Tibial nerve (tissue), 4 donors: ENCODE results near the gene RBM20. TPM values are rescaled to one million over a fixed set of nuclear protein-coding genes. Genes with fewer than 3 reads are reported as not detected.
A peak's percentile ranks its signal among the peaks of the same experiment; 100 is the strongest.

Experiments
- DNase-seq, 2 donors: peaks; one replicate each; pipeline ENCODE4 v3.0.0-alpha.2; 2019; ENCODE audit warnings: low spot score in 2 of 2
- H3K27ac ChIP-seq, 4 donors: fragments of 200-600 bp; sonication (generic) in 3 of 4; one replicate each; pipeline ENCODE4 v1.5.1; 2017 to 2019; ENCODE audit warnings: mild to moderate bottlenecking in 1 of 4
- H3K27me3 ChIP-seq, 2 donors: fragments of 200-600 bp; sonication (generic) in 1 of 2; one replicate each; pipeline versions ENCODE4 v1.5.1 to v1.6.0; 2017 to 2019
- H3K36me3 ChIP-seq, 3 donors: fragments of 200-600 bp; sonication (generic); one replicate each; pipeline ENCODE4 v1.5.1; 2018 to 2019
- H3K4me1 ChIP-seq, 4 donors: fragments of 200-600 bp; sonication (generic) in 3 of 4; one replicate each; pipeline ENCODE4 v1.5.1; 2017 to 2019
- H3K4me3 ChIP-seq, 4 donors: fragments of 200-600 bp; sonication (generic) in 3 of 4; one replicate each; pipeline ENCODE4 v1.5.1; 2017 to 2019; ENCODE audit warnings: mild to moderate bottlenecking in 1 of 4, moderate library complexity in 1 of 4
- H3K9me3 ChIP-seq, 4 donors: fragments of 200-600 bp; sonication (generic) in 3 of 4; one replicate each; pipeline ENCODE4 v1.5.1; 2017 to 2019
- EP300 ChIP-seq, 2 donors: sonication (generic); formaldehyde crosslinking; IDR thresholded peaks; one replicate each; pipeline ENCODE4 v1.6.1; 2017; ENCODE audit warnings: antibody characterized with exemption in 2 of 2, mild to moderate bottlenecking in 1 of 2
- POLR2A ChIP-seq, 2 donors: fragments of 450-650 bp; IDR thresholded peaks; one replicate each; pipeline ENCODE4 v1.6.1; 2017; ENCODE audit warnings: antibody characterized with exemption in 2 of 2, mild to moderate bottlenecking in 2 of 2, moderate library complexity in 2 of 2
- WGBS, 2 donors: methylation state at CpG; one replicate each; pipeline ENCODE4 v1.1.5; 2018; 5-methylcytosine and 5-hydroxymethylcytosine counted together
- total RNA-seq, 4 donors: library from RNA; depleted of rRNA; stranded (reverse); fragments of >200 nt; gene quantifications; one replicate each; pipeline ENCODE4 v1.1.0, GENCODE V29; 2016
- TF ChIP-seq, protein P1 (sequence below), 5 experiments: fragments of 200-600 bp in 3 of 5; fragments of 450-650 bp in 2 of 5; sonication (generic) in 3 of 5; IDR thresholded peaks; one replicate each; pipeline ENCODE4 v1.5.1; 2016 to 2019; ENCODE audit warnings: antibody characterized with exemption in 5 of 5, mild to moderate bottlenecking in 3 of 5, moderate library complexity in 2 of 5

RBM20 gene
- total RNA-seq, 4 donors from 2014 or later, result 1.3 to 8.7 (median 2.7) TPM

DNA sequence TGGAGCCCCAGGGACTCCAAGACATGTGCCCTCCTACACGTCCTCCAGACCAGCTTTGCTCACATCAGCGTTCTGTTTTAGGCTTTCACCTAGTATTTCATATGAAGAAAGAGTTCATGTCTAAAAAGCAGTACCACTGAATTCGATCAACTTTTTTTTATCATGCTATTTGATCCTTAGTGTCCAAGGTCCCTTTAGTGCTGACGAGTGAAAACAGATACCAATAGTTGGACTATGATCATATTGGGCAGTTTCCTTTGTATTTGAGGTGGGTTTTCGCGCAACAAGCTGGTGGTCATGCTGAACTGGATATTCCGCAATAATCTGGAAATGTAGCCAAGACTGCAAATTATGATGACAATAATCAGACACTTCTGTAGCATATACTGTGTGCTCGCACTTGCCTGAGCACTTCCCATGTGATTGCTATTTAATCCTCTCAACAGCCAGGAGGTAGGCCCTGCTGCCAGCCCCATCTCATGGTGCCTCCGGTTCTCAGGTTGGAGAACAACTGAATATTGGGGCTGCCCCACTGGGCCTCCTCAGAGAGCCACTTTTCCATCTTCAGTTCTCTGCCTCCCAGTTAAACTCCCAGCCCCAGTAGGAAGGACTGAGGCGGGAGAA is 65.9 kb downstream of the RBM20 start:
- WGBS, 2 donors, result 92 to 93% methylated on average over 10 of the region's 10 CpGs
- peaks cover 0 to 8% (median 2%) of the 10 kb centered on the region in 4 donors for H3K4me1 ChIP-seq
- H3K27me3 ChIP-seq, result no peaks in the 10 kb centered on the region
- peak overlapping the region in 1 of 4 donors; percentile 22 for H3K27ac ChIP-seq
- TF ChIP-seq, protein P1, sequence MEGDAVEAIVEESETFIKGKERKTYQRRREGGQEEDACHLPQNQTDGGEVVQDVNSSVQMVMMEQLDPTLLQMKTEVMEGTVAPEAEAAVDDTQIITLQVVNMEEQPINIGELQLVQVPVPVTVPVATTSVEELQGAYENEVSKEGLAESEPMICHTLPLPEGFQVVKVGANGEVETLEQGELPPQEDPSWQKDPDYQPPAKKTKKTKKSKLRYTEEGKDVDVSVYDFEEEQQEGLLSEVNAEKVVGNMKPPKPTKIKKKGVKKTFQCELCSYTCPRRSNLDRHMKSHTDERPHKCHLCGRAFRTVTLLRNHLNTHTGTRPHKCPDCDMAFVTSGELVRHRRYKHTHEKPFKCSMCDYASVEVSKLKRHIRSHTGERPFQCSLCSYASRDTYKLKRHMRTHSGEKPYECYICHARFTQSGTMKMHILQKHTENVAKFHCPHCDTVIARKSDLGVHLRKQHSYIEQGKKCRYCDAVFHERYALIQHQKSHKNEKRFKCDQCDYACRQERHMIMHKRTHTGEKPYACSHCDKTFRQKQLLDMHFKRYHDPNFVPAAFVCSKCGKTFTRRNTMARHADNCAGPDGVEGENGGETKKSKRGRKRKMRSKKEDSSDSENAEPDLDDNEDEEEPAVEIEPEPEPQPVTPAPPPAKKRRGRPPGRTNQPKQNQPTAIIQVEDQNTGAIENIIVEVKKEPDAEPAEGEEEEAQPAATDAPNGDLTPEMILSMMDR (IDR thresholded peaks at IDR 0.05), result no peak
- TF ChIP-seq POLR2A (IDR thresholded peaks at IDR 0.05) (no peak), EP300 (IDR thresholded peaks at IDR 0.05) (no peak)
- no peaks in the 10 kb centered on the region for H3K36me3 ChIP-seq
- no peak for DNase-seq
- no peak overlapping the region for H3K4me3 ChIP-seq
- H3K9me3 ChIP-seq, result no peaks in the 10 kb centered on the region

DNA sequence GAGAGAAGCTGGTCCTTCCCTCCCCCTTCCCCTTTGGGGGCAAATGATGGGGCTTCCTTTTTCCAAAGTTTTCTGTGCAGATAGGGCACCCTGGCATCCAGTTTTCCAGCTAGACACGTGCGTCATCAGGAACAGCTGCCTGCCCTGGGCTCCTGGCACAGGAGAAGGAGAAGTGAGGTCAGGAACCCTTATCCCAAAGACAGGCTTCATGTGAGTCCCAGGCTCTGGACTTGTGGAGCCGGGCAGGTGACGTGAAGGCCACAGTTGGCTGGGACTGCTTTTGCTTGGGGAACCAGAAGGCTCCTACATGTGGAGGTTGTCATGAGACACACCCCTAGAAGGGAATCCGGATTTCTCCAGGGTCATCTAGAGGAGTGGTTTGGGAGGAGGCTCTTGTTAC is 66.5 kb downstream of the RBM20 start:
- peaks cover 0 to 8% (median 2%) of the 10 kb centered on the region in 4 donors for H3K4me1 ChIP-seq
- no peaks in the 10 kb centered on the region for H3K9me3 ChIP-seq
- no peak overlapping the region for H3K27ac ChIP-seq
- no peaks in the 10 kb centered on the region for H3K27me3 ChIP-seq
- no peak for DNase-seq
- no peak overlapping the region for H3K4me3 ChIP-seq
- TF ChIP-seq EP300 (IDR thresholded peaks at IDR 0.05) (no peak), POLR2A (IDR thresholded peaks at IDR 0.05) (no peak)
- TF ChIP-seq, protein P1 (IDR thresholded peaks at IDR 0.05), result no peak
- 94 to 96% methylated on average over 5 of the region's 5 CpGs for WGBS, 2 donors
- no peaks in the 10 kb centered on the region for H3K36me3 ChIP-seq

DNA sequence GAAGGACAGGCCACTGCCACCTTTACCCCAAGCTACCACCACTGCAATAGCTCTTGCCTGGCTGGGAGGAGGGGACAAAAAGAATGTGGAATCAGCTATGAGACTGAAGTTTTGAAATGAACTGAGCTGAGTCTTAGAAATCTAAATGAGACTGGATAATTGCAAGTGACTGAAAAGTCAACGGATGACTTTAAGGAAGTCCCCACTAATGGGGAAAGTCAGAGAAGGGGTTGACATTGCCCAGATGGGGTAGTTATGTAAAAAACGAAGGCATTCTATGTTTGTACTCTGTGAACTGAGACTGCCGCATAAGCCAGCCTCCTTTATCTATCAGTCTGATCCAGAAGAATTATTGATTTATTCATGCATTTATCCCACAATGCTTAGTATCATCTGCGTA is 67.2 kb downstream of the RBM20 start:
- no peak for DNase-seq
- no peak overlapping the region for H3K27ac ChIP-seq
- no peaks in the 10 kb centered on the region for H3K36me3 ChIP-seq
- H3K4me3 ChIP-seq, result no peak overlapping the region
- 81 to 83% methylated on average over 4 of the region's 4 CpGs for WGBS, 2 donors
- no peaks in the 10 kb centered on the region for H3K27me3 ChIP-seq
- H3K9me3 ChIP-seq, result no peaks in the 10 kb centered on the region
- TF ChIP-seq POLR2A (IDR thresholded peaks at IDR 0.05) (no peak), EP300 (IDR thresholded peaks at IDR 0.05) (no peak)
- TF ChIP-seq, protein P1 (IDR thresholded peaks at IDR 0.05), result no peak
- peaks cover 0 to 8% (median 2%) of the 10 kb centered on the region in 4 donors for H3K4me1 ChIP-seq

DNA sequence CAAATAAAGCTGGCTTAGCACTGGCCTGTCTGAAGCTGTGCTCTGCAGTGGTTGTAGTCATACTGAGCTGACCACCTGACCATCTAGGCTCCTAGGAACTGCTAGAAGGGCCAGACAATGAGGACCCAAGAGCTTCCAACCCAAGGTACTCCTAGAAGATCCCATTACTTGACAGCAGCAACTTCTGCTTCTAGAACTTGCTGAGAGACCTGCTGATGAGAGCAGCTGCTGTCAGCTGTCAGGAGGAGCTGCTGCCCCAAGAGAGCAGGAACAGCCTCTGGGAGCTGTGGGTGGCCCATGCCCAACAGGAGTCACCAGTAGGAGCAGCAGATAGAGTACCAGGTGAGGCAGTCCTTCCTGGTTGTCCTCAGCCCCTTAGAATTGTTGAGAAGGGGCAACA is 70.2 kb downstream of the RBM20 start:
- Histone ChIP-seq H3K9me3 (no peaks in the 10 kb centered on the region), H3K4me1 (no peaks in the 10 kb centered on the region), H3K27ac (no peak overlapping the region), H3K36me3 (no peaks in the 10 kb centered on the region), H3K27me3 (no peaks in the 10 kb centered on the region), H3K4me3 (no peak overlapping the region)
- DNase-seq, result no peak
- TF ChIP-seq POLR2A (IDR thresholded peaks at IDR 0.05), result no peak
- TF ChIP-seq EP300 (IDR thresholded peaks at IDR 0.05), result no peak
- TF ChIP-seq, protein P1 (IDR thresholded peaks at IDR 0.05), result no peak

DNA sequence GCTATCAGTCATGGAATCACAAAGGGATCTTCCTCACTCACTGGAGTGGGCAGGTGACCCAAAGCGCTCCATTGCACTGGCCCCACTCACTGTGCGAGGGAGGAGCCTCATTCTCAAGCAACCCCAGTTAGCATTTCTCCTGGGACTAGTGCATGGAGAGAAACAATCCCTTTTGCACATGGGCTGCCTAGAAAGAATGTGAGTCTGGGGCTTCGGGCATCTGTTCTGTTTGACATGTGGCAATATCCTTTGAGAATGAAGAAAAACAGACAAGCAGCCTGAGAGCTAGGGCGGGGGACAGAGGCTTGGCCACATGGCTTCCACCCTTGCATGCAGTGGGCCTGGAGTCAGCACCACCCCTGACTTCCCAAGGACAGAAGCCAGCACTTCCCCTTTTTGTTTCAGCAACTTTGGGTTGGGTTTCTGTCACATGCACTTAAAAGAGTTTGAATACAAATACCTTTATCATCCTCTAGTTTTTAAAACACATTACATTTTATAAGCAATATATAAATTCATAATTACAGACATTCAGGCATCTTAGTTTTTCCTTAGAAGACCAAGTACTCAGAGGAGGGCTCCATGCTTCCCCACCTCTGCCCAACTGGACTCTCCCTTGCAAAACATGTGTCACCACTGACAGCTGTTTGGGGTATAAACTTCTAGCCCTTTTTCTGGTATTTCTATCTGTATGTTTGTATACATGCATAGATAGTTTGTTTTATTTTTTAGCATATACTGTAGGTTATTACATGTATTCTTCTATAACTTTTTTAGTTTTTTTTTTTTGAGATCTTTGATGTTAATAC is 73.8 kb downstream of the RBM20 start:
- Histone ChIP-seq H3K27ac (no peak overlapping the region), H3K27me3 (no peaks in the 10 kb centered on the region), H3K36me3 (no peaks in the 10 kb centered on the region), H3K4me3 (no peak overlapping the region), H3K4me1 (no peaks in the 10 kb centered on the region), H3K9me3 (no peaks in the 10 kb centered on the region)
- peak in 1 of 2 donors; percentile 11 for DNase-seq
- TF ChIP-seq EP300 (IDR thresholded peaks at IDR 0.05) (peak in 1 of 2 donors; percentile 39), POLR2A (IDR thresholded peaks at IDR 0.05) (no peak)
- TF ChIP-seq, protein P1 (IDR thresholded peaks at IDR 0.05), result no peak
- WGBS, 2 donors, result 62 to 65% methylated on average over 4 of the region's 4 CpGs
